ENCODE data around the gene ADGRV1. TPM values are rescaled to one million over a fixed set of nuclear protein-coding genes. Genes with fewer than 3 reads are reported as not detected.

ADGRV1 gene
- total RNA-seq, 1 donor from 2014 or later, result 10.0 TPM

GRCh38 chr5:91092859-91093783, 534.5 kb downstream of the ADGRV1 start:
- H3K79me2 ChIP-seq (ENCODE audit: insufficient read depth, low read length), result no peaks in the 10 kb centered on the region
- H3K27me3 ChIP-seq (ENCODE audit: insufficient read depth, low read length), result no peaks in the 10 kb centered on the region
- H2AFZ ChIP-seq (ENCODE audit: low read depth, low read length), result no peak overlapping the region
- Mint-ChIP-seq H3K4me3 (ENCODE audit: unreplicated experiment) (no peak overlapping the region), H3K27ac (ENCODE audit: unreplicated experiment) (no peak overlapping the region), H3K4me1 (ENCODE audit: low read depth, unreplicated experiment) (peaks cover 27% of the 10 kb centered on the region), H3K9me3 (ENCODE audit: unreplicated experiment) (no peaks in the 10 kb centered on the region), H3K36me3 (ENCODE audit: low read depth, unreplicated experiment) (no peaks in the 10 kb centered on the region), H3K27me3 (ENCODE audit: low read depth, unreplicated experiment) (no peaks in the 10 kb centered on the region)
- H3K9me3 ChIP-seq (ENCODE audit: insufficient read depth, low read depth, low read length), result no peaks in the 10 kb centered on the region
- H3K36me3 ChIP-seq (ENCODE audit: insufficient read depth, low read length), result no peaks in the 10 kb centered on the region
- H3K4me1 ChIP-seq (ENCODE audit: insufficient read depth, low read length), result no peaks in the 10 kb centered on the region
- no peak overlapping the region for H3K9ac ChIP-seq (ENCODE audit: low read length)
- DNase-seq (ENCODE audit: low read depth) (no peak), FAIRE-seq (no peak)
- TF ChIP-seq CTCF (IDR thresholded peaks at IDR 0.05; ENCODE audit: insufficient read depth, low read depth, low read length) (no peak), EZH2 (IDR thresholded peaks at IDR 0.05; ENCODE audit: insufficient read depth, low read length) (no peak)
- H3K4me3 ChIP-seq (ENCODE audit: insufficient read depth, low read depth, low read length), result no peak overlapping the region
- no peak overlapping the region for H3K4me2 ChIP-seq (ENCODE audit: low read length)
- no peak overlapping the region for H3K27ac ChIP-seq (ENCODE audit: low read depth, low read length)
- no peaks in the 10 kb centered on the region for H4K20me1 ChIP-seq (ENCODE audit: insufficient read depth, low read length)

GRCh38 chr5:91095313-91095712, 536.7 kb downstream of the ADGRV1 start:
- no peak overlapping the region for H3K4me2 ChIP-seq (ENCODE audit: low read length)
- DNase-seq (ENCODE audit: low read depth), result no peak
- no peak overlapping the region for H3K27ac ChIP-seq (ENCODE audit: low read depth, low read length)
- H3K27ac Mint-ChIP-seq (ENCODE audit: unreplicated experiment), result no peak overlapping the region
- no peaks in the 10 kb centered on the region for H3K36me3 Mint-ChIP-seq (ENCODE audit: low read depth, unreplicated experiment)
- H3K36me3 ChIP-seq (ENCODE audit: insufficient read depth, low read length), result no peaks in the 10 kb centered on the region
- H3K4me1 ChIP-seq (ENCODE audit: insufficient read depth, low read length), result no peaks in the 10 kb centered on the region
- H3K9me3 ChIP-seq (ENCODE audit: insufficient read depth, low read depth, low read length), result no peaks in the 10 kb centered on the region
- no peak overlapping the region for H3K9ac ChIP-seq (ENCODE audit: low read length)
- no peaks in the 10 kb centered on the region for H3K27me3 ChIP-seq (ENCODE audit: insufficient read depth, low read length)
- no peak overlapping the region for H2AFZ ChIP-seq (ENCODE audit: low read depth, low read length)
- H3K79me2 ChIP-seq (ENCODE audit: insufficient read depth, low read length), result no peaks in the 10 kb centered on the region
- peaks cover 31% of the 10 kb centered on the region for H3K4me1 Mint-ChIP-seq (ENCODE audit: low read depth, unreplicated experiment)
- FAIRE-seq, result no peak
- no peaks in the 10 kb centered on the region for H4K20me1 ChIP-seq (ENCODE audit: insufficient read depth, low read length)
- no peak for TF ChIP-seq CTCF (IDR thresholded peaks at IDR 0.05; ENCODE audit: insufficient read depth, low read depth, low read length)
- TF ChIP-seq EZH2 (IDR thresholded peaks at IDR 0.05; ENCODE audit: insufficient read depth, low read length), result no peak
- no peak overlapping the region for H3K4me3 Mint-ChIP-seq (ENCODE audit: unreplicated experiment)
- no peak overlapping the region for H3K4me3 ChIP-seq (ENCODE audit: insufficient read depth, low read depth, low read length)
- no peaks in the 10 kb centered on the region for H3K9me3 Mint-ChIP-seq (ENCODE audit: unreplicated experiment)
- H3K27me3 Mint-ChIP-seq (ENCODE audit: low read depth, unreplicated experiment), result no peaks in the 10 kb centered on the region
